Prostate gland (tissue), 2 donors: ENCODE data around the gene TIMM17B. TPM values are rescaled to one million over a fixed set of nuclear protein-coding genes. Genes with fewer than 3 reads are reported as not detected.

Source experiments
- DNase-seq: peaks from one replicate; pipeline ENCODE4 v3.0.0-alpha.2; 2019; ENCODE audit warnings: low spot score
- H3K27ac ChIP-seq, 2 donors: fragments of 200-600 bp; sonication (generic); 2 replicates each; pipeline ENCODE4 v1.5.1; 2017 to 2019
- H3K27me3 ChIP-seq: fragments of 200-600 bp; sonication (generic); replicated peaks from 2 replicates; pipeline ENCODE4 v1.5.1; 2019; ENCODE audit not compliant: insufficient read depth
- H3K36me3 ChIP-seq, 2 donors: fragments of 200-600 bp; sonication (generic); 1 replicate in 1 of 2; 2 replicates in 1 of 2; pipeline versions ENCODE4 v1.5.1 to v1.8.1; 2017 to 2019
- H3K4me1 ChIP-seq: fragments of 200-600 bp; sonication (generic); replicated peaks from 2 replicates; pipeline ENCODE4 v1.5.1; 2019
- H3K4me3 ChIP-seq, 2 donors: fragments of 200-600 bp; sonication (generic); 2 replicates each; pipeline ENCODE4 v1.5.1; 2017 to 2019
- H3K9me3 ChIP-seq: fragments of 200-600 bp; sonication (generic); 2 replicates; pipeline ENCODE4 v1.5.1; 2017
- CTCF ChIP-seq, 4 experiments: fragments of 200-600 bp in 2 of 4; fragments of 450-650 bp in 2 of 4; sonication (generic) in 2 of 4; IDR thresholded peaks; 1 replicate in 3 of 4; 2 replicates in 1 of 4; pipeline ENCODE4 v1.5.1; 2016 to 2019; ENCODE audit warnings: antibody characterized with exemption in 4 of 4, mild to moderate bottlenecking in 2 of 4, moderate library complexity in 2 of 4
- POLR2A ChIP-seq: fragments of 450-650 bp; IDR thresholded peaks from one replicate; pipeline ENCODE4 v1.6.1; 2016; ENCODE audit warnings: antibody characterized with exemption, mild to moderate bottlenecking
- POLR2AphosphoS5 ChIP-seq: sonication (generic); formaldehyde crosslinking; IDR thresholded peaks from one replicate; pipeline ENCODE4 v1.6.1; 2017; ENCODE audit warnings: antibody characterized with exemption
- WGBS: methylation state at CpG from one replicate; pipeline ENCODE4 v1.1.5; 2018; 5-methylcytosine and 5-hydroxymethylcytosine counted together
- intact Hi-C: fragments of 100-400 bp; cut with DNase I; formaldehyde crosslinking; loops from one replicate; pipeline ENCODE4 v1.14.2; 2022
- total RNA-seq, 2 donors: library from RNA; depleted of rRNA; stranded (reverse); fragments of >200 nt; gene quantifications; one replicate each; pipeline ENCODE4 v1.1.0, GENCODE V29; 2016

Gene TIMM17B
- total RNA-seq, 2 donors from 2014 or later = 58.2 to 85.8 TPM

GRCh38 chrX:48918643-48919340 is 21.2 kb upstream of the TIMM17B start, which contains the start of gene PIM2:
TSS of gene PIM2 (minus strand) at chrX:48919024. CDS start at chrX:48918834, 190 bp downstream.
- intact Hi-C loops = loop anchor here (10.0 kb wide), 1 partner anchor 126 kb away; the partner anchor contains the start of gene TFE3
- H3K27ac ChIP-seq = peak within 1 kb of the TSS; percentile 84
- H3K27me3 ChIP-seq = no peaks in the 10 kb centered on the region
- H3K36me3 ChIP-seq = no peaks in the 10 kb centered on the region
- peak; percentile 93 for DNase-seq
- 0% methylated on average over 12 of the region's 55 CpGs for whole genome bisulfite sequencing
- TF ChIP-seq POLR2AphosphoS5 = peak; percentile 94
- TF ChIP-seq POLR2A = peak; percentile 96
- peak in 1 of 4 experiments; percentile 8 for TF ChIP-seq CTCF (IDR thresholded peaks at IDR 0.05)
- H3K4me1 ChIP-seq = no peaks in the 10 kb centered on the region
- H3K4me3 ChIP-seq = peak within 1 kb of the TSS; percentile 53 to 57
- H3K9me3 ChIP-seq = no peaks in the 10 kb centered on the region

DNA sequence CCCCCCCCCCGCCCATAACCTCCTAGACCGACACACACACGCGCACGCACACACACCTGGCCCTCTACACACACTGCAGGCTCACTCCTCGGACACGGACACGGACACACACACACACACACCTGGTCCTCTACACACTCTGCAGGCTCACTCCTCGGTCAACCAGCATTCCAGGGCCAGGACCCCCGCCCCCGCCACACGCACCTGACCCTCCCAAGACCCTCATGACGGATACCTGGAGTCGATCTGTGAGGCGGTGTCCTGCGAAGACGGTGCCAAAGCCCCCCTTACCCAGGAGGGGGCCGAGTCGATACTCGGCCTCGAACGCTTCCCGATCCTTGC is 20.7 kb upstream of the TIMM17B start:
- peak overlapping the region; percentile 53 to 57 for H3K4me3 ChIP-seq
- no peaks in the 10 kb centered on the region for H3K27me3 ChIP-seq
- no peaks in the 10 kb centered on the region for H3K9me3 ChIP-seq
- intact Hi-C loops = loop anchor here (10.0 kb wide), 1 partner anchor 127 kb away; the partner anchor contains the start of gene TFE3
- no peaks in the 10 kb centered on the region for H3K36me3 ChIP-seq
- no peak for DNase-seq
- no peak for TF ChIP-seq POLR2A
- no peak for TF ChIP-seq CTCF (IDR thresholded peaks at IDR 0.05)
- no peak for TF ChIP-seq POLR2AphosphoS5
- H3K27ac ChIP-seq = peak overlapping the region; percentile 84
- WGBS = 2% methylated on average over 9 of the region's 23 CpGs
- H3K4me1 ChIP-seq = no peaks in the 10 kb centered on the region

DNA sequence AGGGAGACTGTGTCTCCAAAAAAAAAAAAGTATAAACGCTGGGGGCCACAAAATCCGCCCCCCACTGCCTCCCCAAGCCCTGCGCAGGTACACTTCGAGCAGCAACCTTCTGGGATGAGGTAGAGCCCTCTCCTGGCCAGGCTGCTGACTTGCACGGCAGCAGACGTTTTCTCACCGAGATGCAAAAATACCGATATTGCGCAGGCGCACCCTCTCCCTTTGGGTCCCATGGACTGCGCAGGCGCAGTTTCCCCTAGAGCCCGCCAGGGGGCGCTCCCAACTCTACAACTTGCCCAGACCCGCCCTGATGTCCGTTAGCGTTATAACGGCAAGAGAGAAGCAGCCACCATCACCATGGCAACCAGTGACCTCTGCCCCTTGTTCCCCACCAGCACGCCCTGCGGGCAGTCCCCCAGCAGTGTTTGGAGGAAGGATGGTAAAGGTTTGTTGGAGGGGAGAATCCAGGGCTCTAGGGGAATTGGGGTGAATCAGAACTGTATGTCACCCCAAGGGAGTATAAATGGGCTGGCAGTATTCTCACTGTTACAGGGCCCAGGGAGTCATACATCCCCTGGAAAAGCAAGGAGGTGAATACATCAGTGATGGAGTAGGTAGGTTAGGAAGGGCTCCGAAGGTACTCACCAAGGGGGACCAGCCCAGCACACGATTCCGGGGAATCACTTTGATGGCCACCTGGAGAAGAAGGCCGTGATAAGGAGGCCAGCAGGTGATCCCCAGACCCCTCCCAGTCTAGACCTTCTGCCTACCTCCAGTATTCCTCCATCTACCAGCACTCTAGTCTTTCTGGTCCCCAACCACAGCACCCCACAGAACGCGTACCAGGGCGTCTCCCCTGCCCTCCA is 19.8 kb upstream of the TIMM17B start:
- 26% methylated on average over 19 of the region's 27 CpGs for WGBS
- H3K4me3 ChIP-seq = peak overlapping the region; percentile 53 to 57
- TF ChIP-seq POLR2AphosphoS5 (peak; percentile 88), CTCF (IDR thresholded peaks at IDR 0.05) (peak; percentile 78 to 97 (median 96)), POLR2A (no peak)
- intact Hi-C loops = loop anchor here (10.0 kb wide), 1 partner anchor 127 kb away; the partner anchor contains the start of gene TFE3
- H3K36me3 ChIP-seq = no peaks in the 10 kb centered on the region
- peak; percentile 85 for DNase-seq
- no peaks in the 10 kb centered on the region for H3K27me3 ChIP-seq
- H3K27ac ChIP-seq = peak overlapping the region; percentile 30 to 84
- no peaks in the 10 kb centered on the region for H3K9me3 ChIP-seq
- no peaks in the 10 kb centered on the region for H3K4me1 ChIP-seq

DNA sequence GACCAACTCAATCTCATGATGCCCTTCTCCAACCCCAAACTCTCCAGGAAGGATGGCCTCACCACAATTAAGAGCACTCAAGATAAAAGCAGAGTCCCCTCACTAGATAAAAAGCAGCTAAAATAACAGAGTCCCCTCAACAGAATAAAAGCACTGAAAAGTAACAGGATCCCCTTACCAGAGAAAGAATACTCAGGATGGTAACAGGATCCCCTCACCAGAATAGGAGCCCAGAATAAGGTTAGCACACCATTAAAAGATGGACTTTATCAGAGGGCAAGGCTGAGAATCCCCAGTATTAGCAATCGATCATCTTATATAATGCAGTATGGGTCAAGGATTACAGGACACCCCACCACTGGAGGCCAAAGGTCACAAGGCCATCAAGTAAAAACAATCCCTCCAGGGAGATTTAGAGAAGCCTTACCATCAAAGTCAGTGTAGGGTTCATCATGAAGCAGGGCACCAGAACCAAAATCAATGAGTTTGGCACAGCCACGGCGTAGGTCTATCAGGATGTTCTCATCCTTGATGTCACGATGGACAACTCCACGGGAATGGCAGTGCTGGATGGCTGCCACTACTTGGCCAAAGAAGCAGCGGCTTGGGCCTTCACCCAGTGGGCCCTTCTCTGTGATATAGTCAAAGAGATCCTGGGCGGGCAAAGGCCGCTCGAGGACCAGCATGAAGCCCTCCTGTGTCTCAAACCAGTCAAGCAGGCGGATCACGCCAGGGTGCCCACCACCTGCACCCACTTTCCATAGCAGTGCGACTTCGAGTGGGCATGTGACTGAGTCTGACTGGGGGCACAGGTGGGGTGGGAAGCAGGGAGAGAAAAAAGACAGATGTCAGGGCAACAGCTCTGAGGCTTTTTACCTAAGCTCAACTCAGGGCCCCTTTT is 17.3 kb upstream of the TIMM17B start:
- H3K36me3 ChIP-seq = no peaks in the 10 kb centered on the region
- H3K4me3 ChIP-seq = no peak overlapping the region
- H3K9me3 ChIP-seq = no peaks in the 10 kb centered on the region
- intact Hi-C loops = loop anchor here (10.0 kb wide), 1 partner anchor 130 kb away; the partner anchor contains the start of gene TFE3
- TF ChIP-seq POLR2AphosphoS5 = no peak
- TF ChIP-seq CTCF (IDR thresholded peaks at IDR 0.05) = no peak
- TF ChIP-seq POLR2A = no peak
- no peak for DNase-seq
- no peaks in the 10 kb centered on the region for H3K27me3 ChIP-seq
- 88% methylated on average over 13 of the region's 13 CpGs for WGBS
- H3K27ac ChIP-seq = no peak overlapping the region
- no peaks in the 10 kb centered on the region for H3K4me1 ChIP-seq
